ENCODE data around the gene KIR3DL2.
"Not testable (repeated sequence)": the region's sequence is repeated elsewhere in the genome, so short reads cannot be mapped to it uniquely, and the experiment has no call there.

KIR3DL2 gene

DNA sequence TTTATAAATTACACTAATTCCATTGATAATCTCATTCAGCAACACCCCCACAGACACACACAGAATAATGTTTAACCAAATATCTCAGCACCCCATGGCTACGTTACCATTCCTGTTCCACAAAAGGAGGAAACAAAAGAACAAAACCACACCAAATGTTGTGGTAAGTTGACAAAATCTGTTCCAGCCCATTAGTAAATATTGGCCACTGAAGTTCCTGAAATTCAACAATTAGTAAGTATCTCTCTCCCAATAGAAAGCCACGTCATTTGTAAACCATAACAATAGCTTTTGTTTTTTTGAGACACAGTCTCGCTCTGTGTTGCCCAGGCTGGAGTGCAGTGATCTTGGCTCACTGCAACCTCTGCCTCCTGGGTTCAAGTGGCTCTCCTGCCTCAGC, 21.5 kb downstream of the KIR3DL2 start:
- DNase-seq (ENCODE audit: low read depth, low spot score) = no peak

DNA sequence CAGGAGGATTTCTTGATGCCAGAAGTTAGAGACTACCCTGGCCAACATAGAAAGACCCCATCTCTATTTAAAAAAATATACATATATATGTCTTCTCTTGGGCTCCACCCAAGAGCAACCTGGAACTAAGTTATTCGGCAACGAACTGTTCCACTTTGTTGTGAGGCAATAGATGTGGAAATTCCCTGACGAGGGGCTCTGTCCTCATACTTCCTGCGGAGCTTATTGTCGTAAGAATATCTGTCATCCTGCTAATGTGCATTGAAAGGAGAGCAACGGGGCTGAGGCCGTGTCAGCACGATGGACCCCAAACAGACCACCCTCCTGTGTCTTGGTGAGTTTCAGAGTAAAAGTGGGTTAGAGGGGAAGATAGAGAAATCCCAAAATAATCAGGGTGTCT, 23.7 kb downstream of the KIR3DL2 start, which contains the start of gene FCAR:
TSS of gene FCAR (plus strand) at position 246 of the 400 bp plus-strand sequence. CDS start at position 301, 55 bp downstream.
- no peak for DNase-seq (ENCODE audit: low read depth, low spot score)

DNA sequence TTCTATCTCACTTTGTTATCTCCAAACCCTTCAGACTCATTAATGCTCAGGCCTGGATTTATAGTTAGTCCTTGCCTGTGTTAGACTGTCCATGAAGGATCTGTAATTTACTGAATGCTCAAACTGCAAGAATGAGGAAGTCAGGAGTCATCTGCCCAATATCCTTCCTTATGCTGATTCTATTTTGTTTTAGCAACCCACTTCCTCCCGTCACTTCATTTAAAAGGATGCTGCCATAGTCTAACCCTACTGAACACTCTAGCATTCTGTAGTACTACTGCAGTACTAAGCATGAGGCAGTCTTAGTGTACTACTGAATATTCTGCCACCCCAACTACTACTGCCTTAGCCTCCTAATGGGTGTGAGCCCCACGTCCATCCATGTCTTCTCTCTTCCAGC, 25.3 kb downstream of the KIR3DL2 start:
- DNase-seq (ENCODE audit: low read depth, low spot score) = no peak

DNA sequence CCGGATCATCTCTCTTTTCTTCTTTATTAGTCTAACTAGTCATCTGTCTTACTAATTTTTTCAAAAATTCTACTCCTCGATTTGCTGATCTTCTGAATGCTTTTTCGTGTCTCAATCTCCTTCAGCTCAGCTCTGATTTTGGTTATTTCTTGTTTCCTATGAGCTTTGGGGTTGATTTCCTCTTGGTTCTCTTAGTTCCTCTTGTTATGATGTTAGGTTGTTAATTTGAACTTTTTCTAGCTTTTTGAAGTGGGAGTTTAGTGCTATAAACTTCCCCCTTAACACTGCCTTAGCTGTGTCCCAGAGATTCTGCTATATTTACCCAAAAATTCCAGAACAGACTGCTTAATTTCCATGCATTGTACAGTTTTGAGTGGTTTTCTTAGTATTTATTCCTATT, 27.2 kb downstream of the KIR3DL2 start:
- DNase-seq (ENCODE audit: low read depth, low spot score) = no peak

DNA sequence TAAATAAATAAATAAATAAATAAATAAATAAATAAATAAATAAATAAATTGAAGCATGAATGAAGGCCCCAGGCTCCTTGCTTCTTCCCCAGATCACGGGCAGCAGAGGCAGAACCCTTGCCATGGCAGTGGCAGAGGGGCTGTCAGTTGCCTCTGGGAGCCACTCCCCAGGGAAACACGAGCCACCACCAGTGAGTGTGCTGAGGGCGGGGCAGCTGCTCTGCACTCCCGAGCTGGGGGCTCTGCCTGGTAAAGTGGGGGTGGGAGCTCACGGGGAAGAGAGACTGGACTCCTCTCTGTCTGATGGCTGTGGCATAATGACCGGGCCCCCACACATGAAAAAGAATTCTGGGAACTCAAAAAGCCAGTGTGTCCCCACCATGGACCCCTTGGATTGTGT, 31.6 kb downstream of the KIR3DL2 start:
- no peak for DNase-seq (ENCODE audit: low read depth, low spot score)

DNA sequence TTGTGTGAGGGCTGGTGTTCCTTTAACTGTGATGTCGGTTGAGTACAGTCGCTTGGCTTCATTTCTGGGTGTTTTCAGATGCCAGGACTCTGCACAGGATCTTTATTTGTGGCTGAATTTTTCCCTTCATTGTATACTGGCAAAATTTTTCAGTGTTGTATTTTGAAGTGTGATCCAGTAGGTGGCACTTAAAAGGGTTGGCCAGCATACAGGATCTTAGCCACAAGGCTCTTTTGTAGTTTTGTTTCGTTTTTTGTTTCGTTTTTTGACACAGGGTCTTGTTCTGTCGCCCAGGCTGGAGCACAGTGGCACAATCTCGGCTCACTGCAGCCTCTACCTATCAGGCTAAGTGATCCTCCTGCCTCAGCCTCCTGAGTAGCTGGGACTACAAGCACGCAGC, 32.5 kb downstream of the KIR3DL2 start:
- DNase-seq (ENCODE audit: low read depth, low spot score) = no peak

DNA sequence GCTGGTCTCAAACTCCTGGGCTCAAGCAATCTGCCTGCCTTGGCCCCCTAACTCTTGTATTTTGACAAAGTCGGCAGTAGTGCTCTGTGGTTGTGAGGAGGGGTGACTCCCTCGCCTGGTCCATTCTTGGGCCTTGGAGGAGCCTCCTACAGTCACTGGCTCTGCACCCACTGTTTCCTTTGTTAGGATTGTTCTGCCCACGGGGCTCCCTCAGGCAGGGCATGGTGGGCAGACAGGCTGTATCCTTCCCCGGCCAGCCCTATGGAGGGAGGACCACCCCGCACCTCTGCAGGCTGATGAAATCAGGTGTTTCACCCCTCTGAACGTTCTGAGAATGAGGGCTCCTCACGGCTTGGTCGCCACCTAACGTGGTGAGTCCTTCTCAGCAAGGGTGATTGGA, 33.0 kb downstream of the KIR3DL2 start:
- DNase-seq (ENCODE audit: low read depth, low spot score) = no peak

DNA sequence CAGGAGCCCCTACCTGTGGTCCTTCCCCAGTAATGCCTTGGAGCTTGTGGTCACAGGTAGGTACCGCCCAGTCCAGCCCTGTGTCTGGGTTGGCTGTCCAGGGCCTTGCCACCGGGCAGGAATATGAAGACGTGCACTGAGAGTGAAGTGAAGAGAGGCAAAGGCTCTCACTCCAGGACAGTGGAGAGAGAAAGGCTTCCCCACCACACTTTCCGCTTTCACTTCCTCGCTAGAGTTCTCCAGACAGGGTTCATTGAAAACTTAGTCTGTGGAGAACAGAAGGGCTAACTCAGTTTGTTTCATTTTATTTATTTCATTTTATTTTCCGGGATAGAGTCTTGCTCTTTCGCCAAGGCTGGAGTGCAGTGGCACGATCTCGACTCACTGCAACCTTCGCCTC, 38.0 kb downstream of the KIR3DL2 start:
- no peak for DNase-seq (ENCODE audit: low read depth, low spot score)

DNA sequence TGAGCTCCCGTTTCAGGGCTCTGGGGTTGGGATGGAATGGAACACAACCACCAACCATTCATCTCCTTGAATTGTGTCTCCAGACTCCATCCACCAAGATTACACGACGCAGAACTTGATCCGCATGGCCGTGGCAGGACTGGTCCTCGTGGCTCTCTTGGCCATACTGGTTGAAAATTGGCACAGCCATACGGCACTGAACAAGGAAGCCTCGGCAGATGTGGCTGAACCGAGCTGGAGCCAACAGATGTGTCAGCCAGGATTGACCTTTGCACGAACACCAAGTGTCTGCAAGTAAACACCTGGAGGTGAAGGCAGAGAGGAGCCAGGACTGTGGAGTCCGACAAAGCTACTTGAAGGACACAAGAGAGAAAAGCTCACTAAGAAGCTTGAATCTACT, 39.3 kb downstream of the KIR3DL2 start:
- DNase-seq (ENCODE audit: low read depth, low spot score) = no peak

DNA sequence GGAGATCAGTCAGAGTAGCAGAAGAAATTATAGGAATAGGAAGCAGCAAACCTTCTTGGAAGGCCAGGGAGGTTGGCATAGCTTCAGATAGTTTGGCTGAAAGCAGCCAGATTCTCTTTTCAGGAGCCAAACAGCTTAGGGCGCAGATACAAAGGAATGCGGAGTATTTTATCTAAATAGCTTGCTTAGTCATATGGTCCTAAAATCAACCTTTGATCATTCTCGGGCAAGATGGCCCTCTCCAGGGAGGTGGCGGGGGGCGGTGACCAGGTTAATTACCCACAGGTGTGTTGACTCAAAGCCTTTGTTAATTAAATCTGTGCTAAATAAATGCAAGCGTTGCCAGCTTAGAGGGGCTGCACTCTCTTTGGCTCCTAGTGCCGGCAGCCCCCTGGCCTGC, 43.2 kb downstream of the KIR3DL2 start:
- DNase-seq (ENCODE audit: low read depth, low spot score) = no peak

DNA sequence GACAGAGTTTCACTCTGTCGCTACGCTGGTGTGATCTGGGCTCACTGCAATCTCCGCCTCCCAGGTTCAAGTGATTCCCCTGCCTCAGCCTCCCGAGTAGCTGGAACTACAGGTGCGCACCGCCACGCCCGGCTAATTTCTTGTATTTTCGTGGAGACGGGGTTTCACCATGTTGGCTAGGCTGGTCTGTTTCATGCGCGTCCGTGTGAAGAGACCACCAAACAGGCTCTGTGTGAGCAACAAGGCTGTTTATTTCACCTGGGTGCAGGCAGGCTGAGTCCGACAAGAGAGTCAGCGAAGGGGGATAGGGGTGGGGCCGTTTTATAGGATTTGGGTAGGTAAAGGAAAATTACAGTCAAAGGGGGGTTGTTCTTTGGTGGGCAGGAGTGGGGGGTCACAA, 43.9 kb downstream of the KIR3DL2 start:
- DNase-seq (ENCODE audit: low read depth, low spot score) = not testable (repeated sequence)

DNA sequence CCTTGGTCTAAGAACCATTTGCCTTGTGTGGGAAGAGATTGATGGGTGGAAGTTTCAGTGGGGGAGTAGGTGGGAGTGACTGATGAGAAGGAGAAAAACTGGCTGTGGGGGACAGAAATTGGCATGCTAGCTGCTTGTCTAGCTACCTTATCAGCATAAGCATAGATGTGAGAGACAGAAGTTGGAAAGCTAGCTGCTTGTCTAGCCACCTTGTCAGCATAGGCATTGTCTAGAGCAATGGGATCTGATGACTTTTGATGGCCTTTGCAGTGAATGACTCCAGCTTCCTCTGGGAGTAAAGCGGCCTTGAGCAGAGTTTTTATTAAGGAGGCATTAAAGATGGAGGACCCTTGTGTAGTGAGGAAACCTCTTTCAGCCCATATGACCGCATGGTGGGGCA, 45.8 kb downstream of the KIR3DL2 start:
- DNase-seq (ENCODE audit: low read depth, low spot score) = no peak

DNA sequence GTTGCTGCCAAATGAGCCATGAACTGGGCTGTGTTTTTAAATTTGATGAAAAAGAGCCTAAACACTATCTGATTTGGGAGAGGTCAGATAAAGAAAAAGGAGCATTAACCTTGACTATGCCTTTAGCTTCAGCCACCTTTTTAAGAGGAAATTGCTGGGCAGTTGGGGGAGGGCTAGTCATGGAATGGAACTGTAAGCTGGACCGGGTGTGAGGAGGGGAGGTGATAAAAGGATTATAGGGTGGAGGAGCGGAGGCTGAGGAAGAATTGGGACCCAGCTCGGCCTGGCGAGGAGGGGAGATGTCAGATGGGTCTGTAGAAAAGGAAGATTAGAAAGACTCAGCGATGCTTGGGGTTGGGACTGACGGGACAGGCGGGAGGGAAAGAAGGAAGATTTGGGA, 48.4 kb downstream of the KIR3DL2 start:
- DNase-seq (ENCODE audit: low read depth, low spot score) = not testable (repeated sequence)

DNA sequence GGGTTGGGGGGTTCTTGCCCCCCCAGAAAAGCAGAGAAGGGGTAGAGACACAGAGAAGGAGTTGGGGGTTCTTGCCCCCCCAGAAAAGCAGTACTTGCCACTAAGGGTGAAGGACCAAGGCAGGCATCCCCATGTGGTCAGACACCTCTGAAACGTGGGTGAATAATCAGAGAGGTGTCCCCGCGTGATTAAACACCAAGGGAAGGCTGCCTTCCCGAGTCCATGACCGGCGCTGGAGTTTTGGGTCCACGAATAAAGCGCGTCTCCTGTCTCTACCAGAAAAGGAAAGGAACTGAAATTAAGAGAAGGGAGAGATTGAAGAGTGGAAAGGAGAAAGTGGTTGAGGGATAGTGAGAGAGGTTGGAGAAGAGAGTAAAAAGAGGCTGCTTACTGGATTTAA, 49.4 kb downstream of the KIR3DL2 start:
- DNase-seq (ENCODE audit: low read depth, low spot score) = not testable (repeated sequence)

DNA sequence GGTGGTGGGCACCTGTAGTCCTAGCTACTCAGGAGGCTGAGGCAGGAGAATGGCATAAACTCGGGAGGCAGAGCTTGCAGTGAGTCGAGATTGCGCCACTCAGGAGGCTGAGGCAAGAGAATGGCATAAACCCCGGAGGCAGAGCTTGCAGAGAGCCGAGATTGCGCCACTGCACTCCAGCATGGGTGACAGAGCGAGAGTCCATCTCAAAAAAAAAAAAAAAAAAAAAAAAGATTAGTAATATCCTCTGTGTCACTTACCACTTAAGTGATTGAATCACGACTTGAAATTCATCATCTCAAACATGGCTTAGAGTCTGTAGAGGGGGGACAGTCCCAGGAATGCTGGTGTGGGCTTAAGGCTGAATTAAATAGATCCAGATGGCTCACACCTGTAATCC, 50.9 kb downstream of the KIR3DL2 start:
- DNase-seq (ENCODE audit: low read depth, low spot score) = not testable (repeated sequence)

DNA sequence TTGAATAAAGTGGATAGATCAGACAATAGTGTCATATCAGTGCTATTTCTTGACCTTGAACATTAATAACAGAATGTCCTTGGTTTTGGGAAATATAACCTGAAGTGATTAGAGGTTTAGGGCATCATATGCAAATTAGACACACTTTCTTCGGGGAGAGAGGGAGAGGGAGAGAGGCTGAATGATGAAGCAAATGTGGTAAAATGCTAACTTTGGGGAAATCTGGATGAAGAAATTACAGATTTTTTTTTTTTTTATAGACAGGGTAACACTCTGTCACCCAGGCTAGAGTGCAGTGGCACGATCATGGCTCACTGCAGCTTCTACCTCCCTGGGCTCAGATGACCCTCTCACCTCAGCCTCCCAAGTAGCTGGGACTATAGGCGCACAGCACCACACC, 51.8 kb downstream of the KIR3DL2 start:
- DNase-seq (ENCODE audit: low read depth, low spot score) = no peak

DNA sequence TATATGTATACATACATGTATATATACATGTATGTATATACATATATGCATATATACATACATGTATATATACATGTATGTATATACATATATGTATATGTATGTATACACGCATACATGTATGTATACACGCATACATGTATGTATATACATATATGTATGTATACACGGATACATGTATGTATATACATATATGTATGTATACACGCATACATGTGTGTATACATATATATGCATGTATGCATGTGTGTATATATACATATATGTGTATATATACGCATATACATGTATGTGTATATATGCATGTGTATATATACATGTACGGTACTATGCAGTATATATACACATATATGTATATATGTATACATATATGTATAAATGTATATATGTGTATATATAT, 53.1 kb downstream of the KIR3DL2 start:
- DNase-seq (ENCODE audit: low read depth, low spot score) = no peak

DNA sequence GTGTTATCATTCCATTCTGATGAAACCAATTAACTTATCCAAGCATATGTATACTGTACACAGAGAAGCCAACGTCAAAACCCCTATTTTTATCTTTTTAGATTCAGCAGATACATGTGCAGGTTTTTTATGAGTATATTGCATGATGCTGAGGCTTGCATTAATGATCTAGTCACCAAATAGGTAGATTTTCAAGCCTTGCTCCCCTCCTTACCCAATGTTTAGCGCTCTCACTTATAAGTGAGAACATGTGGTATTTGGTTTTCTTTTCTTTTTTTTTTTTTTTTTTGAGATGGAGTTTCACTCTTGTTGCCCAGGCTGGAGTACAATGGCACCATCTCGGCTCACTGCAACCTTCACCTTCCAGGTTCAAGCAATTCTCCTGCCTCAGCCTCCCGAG, 54.0 kb downstream of the KIR3DL2 start:
- not testable (repeated sequence) for DNase-seq (ENCODE audit: low read depth, low spot score)

DNA sequence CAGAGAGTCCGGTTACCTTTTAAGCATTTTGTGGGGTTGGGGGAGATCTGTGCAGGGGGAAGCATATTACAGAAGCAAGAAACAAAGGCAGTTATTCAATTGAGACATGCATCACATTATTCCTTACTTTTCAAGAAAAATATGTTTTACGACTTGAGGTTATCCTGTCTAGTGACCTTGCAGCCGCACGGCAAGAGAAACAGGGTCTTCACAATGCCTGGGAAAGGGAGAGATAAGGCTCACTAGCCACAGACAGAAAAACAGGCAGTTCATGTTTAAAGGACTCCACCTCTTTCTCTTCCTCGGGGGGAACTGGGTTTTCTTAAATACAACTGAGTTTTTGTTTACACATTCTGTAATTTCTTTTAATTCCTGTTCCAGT, 55.2 kb downstream of the KIR3DL2 start:
- DNase-seq (ENCODE audit: low read depth, low spot score) = no peak

DNA sequence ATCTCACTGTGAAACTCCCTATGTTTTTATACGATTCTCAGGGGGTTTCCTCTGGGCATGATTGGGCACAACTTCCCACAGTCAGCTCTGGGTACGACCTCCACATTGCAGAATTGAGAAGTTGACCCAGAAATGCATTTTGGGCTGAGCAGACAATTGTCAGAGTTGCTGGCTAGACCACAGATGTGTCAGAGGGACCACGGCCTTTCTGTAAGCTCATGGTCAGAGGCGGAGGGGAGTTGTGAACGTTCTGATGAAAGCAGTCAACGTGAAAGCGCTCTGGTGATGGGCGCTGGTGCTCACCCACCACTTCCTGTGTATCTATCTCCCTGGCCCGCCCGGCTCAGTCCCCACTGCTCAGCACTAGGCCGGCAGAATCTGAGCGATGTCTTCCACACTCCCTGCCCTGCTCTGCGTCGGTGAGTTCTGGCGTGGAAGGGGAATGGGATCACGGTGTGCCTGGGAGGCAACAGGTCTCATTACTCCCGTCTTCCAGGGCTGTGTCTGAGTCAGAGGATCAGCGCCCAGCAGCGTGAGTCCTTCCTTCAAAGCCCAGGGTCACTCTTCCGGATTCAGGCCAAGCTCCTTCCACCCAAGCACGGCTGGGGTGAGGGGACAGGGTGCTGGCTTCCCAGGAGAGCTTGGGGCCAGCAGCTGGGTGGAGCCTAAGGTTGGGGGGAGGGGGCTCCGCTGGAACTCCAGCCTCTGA, 55.7 kb downstream of the KIR3DL2 start, which contains the start of gene NCR1:
TSS of gene NCR1 (plus strand) at position 346 of the 709 bp plus-strand sequence. CDS start at position 386, 40 bp downstream.
- DNase-seq (ENCODE audit: low read depth, low spot score) = no peak

DNA sequence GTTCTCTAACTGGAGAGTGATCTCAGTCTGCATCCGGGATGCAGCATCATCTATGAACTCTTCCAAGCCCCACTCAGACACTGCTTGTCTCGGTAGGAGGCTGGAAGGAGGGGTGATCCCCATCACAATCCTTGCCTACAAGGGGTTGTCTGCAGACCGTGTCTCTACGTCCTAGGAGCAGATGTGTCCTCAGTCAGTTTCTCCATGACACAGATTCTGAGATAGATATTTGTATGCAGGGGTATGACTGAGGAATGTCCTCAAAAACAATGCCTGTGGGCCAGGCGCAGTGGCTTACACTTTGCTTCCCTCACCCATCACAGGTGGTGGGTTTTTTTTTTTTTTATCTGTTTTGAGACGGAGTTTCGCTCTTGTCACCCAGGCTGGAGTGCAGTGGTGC, 56.6 kb downstream of the KIR3DL2 start:
- no peak for DNase-seq (ENCODE audit: low read depth, low spot score)

DNA sequence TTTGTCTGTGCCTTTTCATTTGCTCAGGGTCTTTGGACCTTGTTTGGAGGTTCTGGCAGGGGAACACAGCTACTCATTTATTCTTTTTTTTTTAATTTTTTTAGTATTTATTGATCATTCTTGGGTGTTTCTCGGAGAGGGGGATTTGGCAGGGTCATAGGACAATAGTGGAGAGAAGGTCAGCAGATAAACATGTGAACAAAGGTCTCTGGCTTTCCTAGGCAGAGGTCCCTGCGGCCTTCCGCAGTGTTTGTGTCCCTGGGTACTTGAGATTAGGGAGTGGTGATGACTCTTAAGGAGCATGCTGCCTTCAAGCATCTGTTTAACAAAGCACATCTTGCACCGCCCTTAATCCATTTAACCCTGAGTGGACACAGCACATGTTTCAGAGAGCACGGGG, 57.7 kb downstream of the KIR3DL2 start:
- DNase-seq (ENCODE audit: low read depth, low spot score) = not testable (repeated sequence)

Measured in brain pericyte (primary cell).